Uterus (tissue), 4 donors: ENCODE measurements around the gene UBE3C. TPM values are rescaled to one million over a fixed set of nuclear protein-coding genes. Genes with fewer than 3 reads are reported as not detected.

Source experiments
- DNase-seq, 2 donors: peaks; one replicate each; pipeline ENCODE4 v3.0.0-alpha.2; 2019 to 2020
- H3K27ac ChIP-seq, 2 donors: fragments of 200-600 bp; sonication (generic); 1 replicate in 1 of 2; 2 replicates in 1 of 2; pipeline ENCODE4 v1.5.1; 2016 to 2018
- H3K27me3 ChIP-seq, 2 donors: fragments of 200-600 bp; sonication (generic); one replicate each; pipeline ENCODE4 v1.5.1; 2018 to 2019; ENCODE audit warnings: control low read depth in 1 of 2
- H3K36me3 ChIP-seq, 2 donors: fragments of 200-600 bp; sonication (generic); one replicate each; pipeline ENCODE4 v1.5.1; 2019; ENCODE audit warnings: control low read depth in 1 of 2
- H3K4me1 ChIP-seq, 2 donors: fragments of 200-600 bp; sonication (generic); one replicate each; pipeline ENCODE4 v1.5.1; 2018 to 2019; ENCODE audit warnings: control low read depth in 1 of 2
- H3K4me3 ChIP-seq, 2 donors: fragments of 200-600 bp; sonication (generic); 1 replicate in 1 of 2; 2 replicates in 1 of 2; pipeline ENCODE4 v1.5.1; 2018 to 2019; ENCODE audit warnings: mild to moderate bottlenecking in 1 of 2
- H3K9me3 ChIP-seq, 2 donors: fragments of 200-600 bp; sonication (generic); one replicate each; pipeline ENCODE4 v1.5.1; 2019; ENCODE audit warnings: control low read depth in 1 of 2
- POLR2A ChIP-seq, 2 donors: fragments of 450-650 bp; IDR thresholded peaks; one replicate each; pipeline ENCODE4 v1.6.1; 2016; ENCODE audit warnings: antibody characterized with exemption in 2 of 2, mild to moderate bottlenecking in 1 of 2, moderate library complexity in 1 of 2
- intact Hi-C: fragments of 100-400 bp; cut with DNase I; formaldehyde crosslinking; loops from one replicate; pipeline ENCODE4 v1.15.1; 2023; ENCODE audit warnings: low total_unique reads
- total RNA-seq, 4 donors: library from RNA; depleted of rRNA in 3 of 4; stranded (reverse); fragments of >200 nt in 3 of 4; gene quantifications; one replicate each; pipeline versions ENCODE4 v1.1.0 to v1.2.4, GENCODE V29; 2014 to 2023
- TF ChIP-seq, protein P1 (sequence below), 4 experiments: fragments of 200-600 bp in 2 of 4; fragments of 450-650 bp in 2 of 4; sonication (generic) in 2 of 4; IDR thresholded peaks; one replicate each; pipeline ENCODE4 v1.5.1; 2016 to 2019; ENCODE audit warnings: antibody characterized with exemption in 4 of 4, mild to moderate bottlenecking in 2 of 4, moderate library complexity in 1 of 4
- donor health status: DM: yes; HTN: yes; CAD: no.

The UBE3C gene
- total RNA-seq, 4 donors from 2014 or later = 54.1 to 121 (median 91.7) TPM

DNA sequence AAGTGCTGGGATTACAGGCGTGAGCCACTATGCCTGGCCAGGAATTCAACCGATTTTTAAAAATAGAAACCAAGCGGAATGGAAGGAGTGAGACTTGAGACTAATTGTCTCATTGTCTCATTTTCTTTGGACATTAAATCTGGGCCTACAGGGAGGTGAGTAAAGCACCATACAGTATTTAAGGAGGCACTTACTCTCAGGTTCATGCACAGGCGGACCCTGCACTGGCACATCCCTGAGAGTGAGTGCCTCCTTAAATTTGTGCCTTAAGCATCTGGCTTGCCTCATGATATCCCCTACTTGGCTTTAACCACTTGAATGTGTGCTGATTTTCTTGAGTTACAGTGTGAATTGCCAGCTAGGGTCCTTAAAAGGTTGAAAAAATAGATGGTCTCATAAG, 10.6 kb downstream of the UBE3C start:
- intact Hi-C loops = no loop called here
- Histone ChIP-seq H3K27ac (no peak overlapping the region), H3K4me1 (peaks cover 0 to 3% of the 10 kb centered on the region in 2 donors), H3K36me3 (no peaks in the 10 kb centered on the region), H3K27me3 (no peaks in the 10 kb centered on the region), H3K9me3 (no peaks in the 10 kb centered on the region), H3K4me3 (no peak overlapping the region)
- no peak for DNase-seq
- no peak for TF ChIP-seq POLR2A (IDR thresholded peaks at IDR 0.05)
- TF ChIP-seq, protein P1, sequence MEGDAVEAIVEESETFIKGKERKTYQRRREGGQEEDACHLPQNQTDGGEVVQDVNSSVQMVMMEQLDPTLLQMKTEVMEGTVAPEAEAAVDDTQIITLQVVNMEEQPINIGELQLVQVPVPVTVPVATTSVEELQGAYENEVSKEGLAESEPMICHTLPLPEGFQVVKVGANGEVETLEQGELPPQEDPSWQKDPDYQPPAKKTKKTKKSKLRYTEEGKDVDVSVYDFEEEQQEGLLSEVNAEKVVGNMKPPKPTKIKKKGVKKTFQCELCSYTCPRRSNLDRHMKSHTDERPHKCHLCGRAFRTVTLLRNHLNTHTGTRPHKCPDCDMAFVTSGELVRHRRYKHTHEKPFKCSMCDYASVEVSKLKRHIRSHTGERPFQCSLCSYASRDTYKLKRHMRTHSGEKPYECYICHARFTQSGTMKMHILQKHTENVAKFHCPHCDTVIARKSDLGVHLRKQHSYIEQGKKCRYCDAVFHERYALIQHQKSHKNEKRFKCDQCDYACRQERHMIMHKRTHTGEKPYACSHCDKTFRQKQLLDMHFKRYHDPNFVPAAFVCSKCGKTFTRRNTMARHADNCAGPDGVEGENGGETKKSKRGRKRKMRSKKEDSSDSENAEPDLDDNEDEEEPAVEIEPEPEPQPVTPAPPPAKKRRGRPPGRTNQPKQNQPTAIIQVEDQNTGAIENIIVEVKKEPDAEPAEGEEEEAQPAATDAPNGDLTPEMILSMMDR (IDR thresholded peaks at IDR 0.05) = no peak

DNA sequence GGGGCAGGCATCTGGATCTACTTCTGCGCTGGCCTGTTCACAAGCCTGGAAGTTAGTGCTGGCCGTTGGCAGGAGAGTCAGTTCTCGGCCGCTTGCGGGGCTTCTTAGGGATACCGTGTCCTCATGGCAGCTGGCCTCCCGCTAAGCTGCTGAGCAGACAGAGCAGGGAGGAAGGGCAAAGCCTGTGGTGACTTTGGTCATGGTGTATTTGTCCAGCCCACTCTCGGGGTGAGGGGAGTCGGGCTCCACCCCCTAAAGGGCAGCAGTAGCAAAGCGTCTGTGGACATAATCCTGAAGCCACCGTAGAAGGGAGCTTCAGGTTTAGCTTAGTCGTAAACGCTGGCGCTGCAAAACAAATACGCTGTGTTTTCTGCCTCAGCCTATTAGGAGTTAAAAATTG, 12.2 kb downstream of the UBE3C start:
- no peak overlapping the region for H3K27ac ChIP-seq
- no peak for DNase-seq
- TF ChIP-seq, protein P1 (IDR thresholded peaks at IDR 0.05) = no peak
- no peak for TF ChIP-seq POLR2A (IDR thresholded peaks at IDR 0.05)
- no peaks in the 10 kb centered on the region for H3K9me3 ChIP-seq
- no peaks in the 10 kb centered on the region for H3K36me3 ChIP-seq
- H3K4me3 ChIP-seq = no peak overlapping the region
- no peaks in the 10 kb centered on the region for H3K27me3 ChIP-seq
- peaks cover 0 to 3% of the 10 kb centered on the region in 2 donors for H3K4me1 ChIP-seq
- intact Hi-C loops = no loop called here

DNA sequence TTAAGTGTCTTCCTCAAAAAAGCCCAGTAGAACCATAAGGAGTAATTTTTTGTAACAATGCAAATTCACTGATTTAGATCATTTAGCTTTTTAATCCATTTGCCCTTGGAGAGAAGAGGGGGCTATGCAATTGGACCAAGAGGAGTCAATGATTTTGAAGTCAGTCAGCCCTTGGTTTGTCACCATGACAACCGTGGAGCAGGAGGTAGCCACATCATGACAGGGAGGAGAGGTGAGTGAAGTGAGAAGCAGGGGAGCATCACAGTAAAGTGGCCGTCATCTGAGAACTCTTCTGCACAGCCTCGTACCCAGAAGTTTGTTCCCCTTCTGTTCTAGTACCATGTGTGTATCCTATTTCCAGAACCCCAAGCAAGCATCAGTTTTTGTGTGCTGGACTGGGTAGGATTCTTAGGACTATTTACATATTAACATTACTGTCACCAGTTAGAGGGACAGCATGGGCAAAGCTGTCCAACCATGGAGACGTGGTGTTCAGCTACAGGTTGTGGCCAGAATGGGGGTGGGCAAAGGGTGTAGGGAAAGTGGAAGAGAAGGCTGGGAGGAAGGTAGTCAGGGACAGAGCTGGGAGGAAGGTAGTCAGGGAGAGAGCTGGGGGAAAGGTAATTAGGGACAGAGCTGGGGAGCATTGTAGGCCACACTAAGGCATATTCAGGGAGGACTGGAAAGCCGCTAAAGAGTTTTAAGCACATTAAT, 13.1 kb downstream of the UBE3C start:
- no peak overlapping the region for H3K4me3 ChIP-seq
- DNase-seq = no peak

DNA sequence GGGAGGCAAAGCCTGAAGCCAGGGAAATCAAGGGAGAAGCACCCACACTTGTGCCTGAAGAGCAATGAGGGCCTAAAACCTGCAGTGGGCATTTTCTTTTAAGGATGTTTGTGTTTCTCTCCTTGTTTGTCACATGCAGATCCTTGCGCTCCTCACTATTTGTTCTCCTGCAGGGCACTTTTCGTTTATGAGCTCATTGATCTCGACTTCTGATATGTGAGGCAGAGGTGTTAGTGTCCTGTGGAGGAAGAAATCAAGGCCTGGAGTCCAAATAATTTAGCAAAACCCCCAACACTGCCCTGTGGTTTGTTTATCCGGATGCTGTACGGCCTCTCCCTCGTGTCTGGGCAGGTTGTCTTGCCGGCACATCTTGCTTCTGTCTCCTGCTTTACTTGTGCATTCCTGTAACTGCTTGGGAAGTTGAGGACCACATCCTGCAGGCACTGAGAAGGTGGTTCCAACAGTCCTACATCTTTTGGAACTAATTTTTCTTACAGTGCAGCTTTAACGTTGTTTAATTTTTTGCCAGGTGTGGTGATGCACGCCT, 13.7 kb downstream of the UBE3C start:
- H3K4me1 ChIP-seq = peaks cover 0 to 3% of the 10 kb centered on the region in 2 donors
- no peak for DNase-seq
- H3K36me3 ChIP-seq = no peaks in the 10 kb centered on the region
- no peak overlapping the region for H3K4me3 ChIP-seq
- no peak overlapping the region for H3K27ac ChIP-seq
- TF ChIP-seq, protein P1 (IDR thresholded peaks at IDR 0.05) = no peak
- TF ChIP-seq POLR2A (IDR thresholded peaks at IDR 0.05) = no peak
- H3K27me3 ChIP-seq = no peaks in the 10 kb centered on the region
- no peaks in the 10 kb centered on the region for H3K9me3 ChIP-seq
- intact Hi-C loops = no loop called here

More for the DNA sequence above, 13.1 kb downstream of the UBE3C start:
- Histone ChIP-seq H3K27ac (no peak overlapping the region), H3K27me3 (no peaks in the 10 kb centered on the region), H3K4me1 (peaks cover 0 to 3% of the 10 kb centered on the region in 2 donors), H3K9me3 (no peaks in the 10 kb centered on the region), H3K36me3 (no peaks in the 10 kb centered on the region)
- intact Hi-C loops = no loop called here
- TF ChIP-seq, protein P1 (IDR thresholded peaks at IDR 0.05) = no peak
- no peak for TF ChIP-seq POLR2A (IDR thresholded peaks at IDR 0.05)

DNA sequence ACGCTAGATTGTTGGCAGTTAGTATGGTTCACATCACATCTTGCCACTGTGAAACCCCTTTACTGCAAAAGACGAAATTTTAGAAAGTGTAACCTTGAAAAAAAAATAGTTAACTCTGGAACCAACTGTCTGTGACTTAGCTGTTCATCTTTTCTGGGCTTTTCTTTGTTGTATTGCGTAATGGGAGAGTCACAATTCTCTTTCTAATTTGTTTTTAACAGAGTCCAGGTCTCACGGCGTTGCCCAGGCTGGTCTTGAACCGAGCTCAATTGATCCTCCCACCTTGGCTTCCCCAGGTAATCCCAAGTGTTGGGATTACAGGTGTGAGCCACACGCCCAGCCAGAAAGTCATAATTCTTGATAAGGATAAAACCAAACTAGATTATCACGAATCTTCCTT, 14.5 kb downstream of the UBE3C start:
- H3K36me3 ChIP-seq = no peaks in the 10 kb centered on the region
- H3K27ac ChIP-seq = no peak overlapping the region
- TF ChIP-seq, protein P1 (IDR thresholded peaks at IDR 0.05) = no peak
- TF ChIP-seq POLR2A (IDR thresholded peaks at IDR 0.05) = no peak
- H3K4me3 ChIP-seq = no peak overlapping the region
- DNase-seq = no peak
- no peaks in the 10 kb centered on the region for H3K9me3 ChIP-seq
- peaks cover 0 to 3% of the 10 kb centered on the region in 2 donors for H3K4me1 ChIP-seq
- H3K27me3 ChIP-seq = no peaks in the 10 kb centered on the region
- intact Hi-C loops = no loop called here
